Central memory CD8-positive, alpha-beta T cell (primary cell): Measurements from ENCODE around the gene OFD1.

Experiments used
- ATAC-seq: fragments of 150-1000 bp; cut with Tn5 transposase; replicated peaks from 2 replicates; pipeline ENCODE4 v1.10.0; 2022; ENCODE audit warnings: mild to moderate bottlenecking, moderate FRiP score, moderate number of reproducible peaks; ENCODE audit not compliant: poor library complexity, severe bottlenecking; ENCODE audit errors: extremely low read depth
- DNase-seq, 2 donors: peaks; one replicate each; pipeline ENCODE4 v3.0.0; 2021; ENCODE audit warnings: low spot score in 2 of 2
- H3K27ac Mint-ChIP-seq: one replicate; pipeline ENCODE4 v1.8.0; 2022; ENCODE audit warnings: low read depth, mild to moderate bottlenecking, moderate library complexity, mixed read lengths
- H3K27me3 Mint-ChIP-seq: one replicate; pipeline ENCODE4 v1.8.0; 2022; ENCODE audit warnings: mixed read lengths
- H3K36me3 Mint-ChIP-seq: one replicate; pipeline ENCODE4 v1.8.0; 2022; ENCODE audit warnings: mild to moderate bottlenecking, moderate library complexity, mixed read lengths; ENCODE audit not compliant: insufficient read depth
- H3K4me1 Mint-ChIP-seq: one replicate; pipeline ENCODE4 v1.8.0; 2022; ENCODE audit warnings: mixed read lengths
- H3K4me3 Mint-ChIP-seq: one replicate; pipeline ENCODE4 v1.8.0; 2022; ENCODE audit warnings: mild to moderate bottlenecking, moderate library complexity, mixed read lengths
- H3K9me3 Mint-ChIP-seq: one replicate; pipeline ENCODE4 v1.8.0; 2022; ENCODE audit warnings: mixed read lengths

The OFD1 gene

DNA sequence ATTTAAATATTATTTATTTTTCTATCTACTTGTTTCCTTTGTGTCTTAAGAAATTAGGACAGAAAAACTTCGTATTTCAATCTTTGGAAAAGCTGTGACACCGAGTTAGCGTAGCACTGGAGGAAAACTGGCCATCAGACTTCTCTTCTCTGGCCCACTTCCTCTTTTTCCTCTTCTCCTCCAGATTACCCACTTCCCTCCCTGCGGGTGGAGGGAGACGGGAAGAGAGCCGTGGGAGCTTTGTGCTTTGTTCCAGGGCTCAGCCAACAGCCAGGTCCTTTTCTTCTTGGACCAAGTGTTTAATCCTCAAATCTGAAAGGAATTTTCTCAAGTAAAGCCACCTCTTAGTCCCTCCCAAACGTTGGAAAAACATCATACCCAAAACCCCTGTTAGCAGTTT is 29.7 kb downstream of the OFD1 start:
- Mint-ChIP-seq H3K9me3 (no peaks in the 10 kb centered on the region), H3K27ac (peak overlapping the region; percentile 68), H3K36me3 (peaks cover 50% of the 10 kb centered on the region), H3K4me3 (no peak overlapping the region), H3K27me3 (no peaks in the 10 kb centered on the region), H3K4me1 (peaks cover 19% of the 10 kb centered on the region)
- ATAC-seq (no peak), DNase-seq (no peak)

DNA sequence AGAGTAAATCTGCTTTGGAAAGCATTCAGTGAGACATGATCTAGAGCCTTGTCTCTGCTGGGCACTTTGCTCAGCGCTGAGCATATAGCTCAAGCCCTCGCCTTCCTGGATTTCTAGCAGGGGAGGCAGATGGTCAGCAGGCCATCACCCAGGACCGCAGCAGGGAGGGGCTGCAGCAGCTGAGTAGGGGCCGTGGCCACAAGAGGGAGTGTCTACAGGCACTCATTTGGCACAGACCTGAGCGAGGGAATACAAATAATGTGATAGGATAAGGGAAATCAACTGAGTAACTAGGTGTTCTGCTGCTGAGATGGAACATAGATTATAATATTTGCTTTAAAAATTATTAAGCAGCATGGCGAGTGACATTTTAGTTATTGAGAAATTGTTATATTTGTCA is 30.2 kb downstream of the OFD1 start:
- DNase-seq (no peak), ATAC-seq (no peak)
- Mint-ChIP-seq H3K4me1 (peaks cover 19% of the 10 kb centered on the region), H3K27ac (peak overlapping the region; percentile 68), H3K9me3 (no peaks in the 10 kb centered on the region), H3K27me3 (no peaks in the 10 kb centered on the region), H3K36me3 (peaks cover 52% of the 10 kb centered on the region), H3K4me3 (no peak overlapping the region)

DNA sequence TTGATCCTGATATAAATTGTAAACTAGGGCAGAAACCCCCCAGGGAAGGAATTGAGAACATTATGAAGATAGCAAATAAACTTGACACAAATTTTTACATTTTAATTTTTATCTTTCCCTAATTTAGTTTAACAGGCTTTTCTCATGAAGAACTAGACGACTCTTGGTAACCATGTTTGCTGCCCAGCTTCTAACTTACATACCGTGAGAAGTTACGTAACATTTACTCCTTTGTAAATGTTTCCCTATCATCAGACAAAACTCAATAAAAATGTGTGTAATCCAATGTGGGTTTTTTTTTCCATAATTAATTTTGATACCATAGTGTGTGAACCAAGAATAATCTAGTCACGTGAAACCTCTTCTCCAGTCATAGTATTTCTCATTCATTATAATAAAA is 34.4 kb downstream of the OFD1 start:
- H3K27me3 Mint-ChIP-seq, result no peaks in the 10 kb centered on the region
- H3K4me1 Mint-ChIP-seq, result peaks cover 19% of the 10 kb centered on the region
- no peaks in the 10 kb centered on the region for H3K9me3 Mint-ChIP-seq
- H3K27ac Mint-ChIP-seq, result no peak overlapping the region
- no peak for ATAC-seq
- DNase-seq, result no peak
- peaks cover 48% of the 10 kb centered on the region for H3K36me3 Mint-ChIP-seq
- no peak overlapping the region for H3K4me3 Mint-ChIP-seq

DNA sequence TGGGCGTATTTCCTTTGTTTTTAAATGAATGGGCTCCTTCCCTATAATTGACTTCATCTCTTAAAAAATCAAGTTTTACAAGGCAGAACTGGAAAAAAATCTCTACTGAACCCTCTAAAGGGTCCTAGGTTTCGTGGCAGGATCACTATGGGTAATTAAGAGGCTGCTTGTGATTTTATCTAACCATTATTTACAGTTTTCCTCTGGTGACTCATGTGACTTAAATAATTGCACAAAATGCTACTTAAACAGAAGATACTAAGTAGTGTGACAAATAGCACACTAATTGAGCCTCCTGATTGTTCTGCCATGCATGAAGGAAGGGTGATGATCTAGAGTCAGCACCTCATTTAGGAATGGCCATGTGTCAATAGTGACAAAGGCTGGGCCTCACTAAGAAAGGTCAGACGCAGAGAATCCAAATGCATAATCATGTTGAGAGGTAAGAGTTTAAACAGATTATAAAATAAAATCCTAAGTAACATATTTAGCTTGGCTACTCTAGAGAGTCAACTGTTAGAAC is 35.5 kb downstream of the OFD1 start:
- H3K9me3 Mint-ChIP-seq, result no peaks in the 10 kb centered on the region
- H3K27ac Mint-ChIP-seq, result peak overlapping the region; percentile 67
- DNase-seq, result no peak
- peaks cover 19% of the 10 kb centered on the region for H3K4me1 Mint-ChIP-seq
- no peak for ATAC-seq
- no peaks in the 10 kb centered on the region for H3K27me3 Mint-ChIP-seq
- no peak overlapping the region for H3K4me3 Mint-ChIP-seq
- peaks cover 59% of the 10 kb centered on the region for H3K36me3 Mint-ChIP-seq

DNA sequence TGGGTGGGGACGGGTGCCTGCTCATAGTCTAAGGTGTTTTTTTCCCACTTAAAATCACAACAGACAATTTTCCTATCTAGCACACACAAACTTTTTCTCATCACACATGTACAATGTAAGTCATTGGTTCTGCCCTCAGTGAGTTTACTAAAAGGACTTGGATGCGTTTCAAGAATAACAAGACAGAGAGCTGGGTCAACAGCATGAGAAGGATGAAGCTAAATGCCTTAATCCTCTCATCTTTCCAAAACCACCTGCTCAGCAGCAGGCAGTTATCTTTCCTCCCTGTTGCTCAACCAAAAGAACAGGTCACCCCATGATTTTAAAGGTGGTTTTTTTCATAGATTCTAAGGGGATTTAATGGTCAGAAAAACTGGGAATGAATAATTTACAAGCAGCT is 40.1 kb downstream of the OFD1 start:
- Mint-ChIP-seq H3K36me3 (peaks cover 39% of the 10 kb centered on the region), H3K4me1 (no peaks in the 10 kb centered on the region), H3K4me3 (no peak overlapping the region), H3K27me3 (no peaks in the 10 kb centered on the region), H3K9me3 (no peaks in the 10 kb centered on the region), H3K27ac (no peak overlapping the region)
- no peak for ATAC-seq
- no peak for DNase-seq

DNA sequence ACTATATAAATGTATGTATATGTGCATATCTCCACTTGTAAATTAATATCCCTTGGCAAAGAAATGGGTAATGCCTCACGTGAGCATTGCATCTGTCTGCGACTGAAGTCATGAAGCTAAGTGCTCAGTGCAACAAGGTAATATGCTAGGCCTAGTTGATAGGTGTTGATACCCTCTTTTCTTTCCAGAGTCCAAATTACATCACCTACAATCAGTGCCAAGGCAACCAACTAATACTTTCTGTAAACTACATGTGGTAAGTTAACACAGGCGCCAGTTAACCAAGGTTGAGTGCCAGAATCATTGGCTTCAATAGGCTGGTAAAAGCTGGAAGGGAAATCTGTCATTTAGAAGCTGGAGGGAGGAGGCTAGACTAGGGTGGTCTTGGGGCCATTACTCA is 41.3 kb downstream of the OFD1 start:
- ATAC-seq, result no peak
- Mint-ChIP-seq H3K36me3 (peaks cover 32% of the 10 kb centered on the region), H3K9me3 (no peaks in the 10 kb centered on the region), H3K27ac (no peak overlapping the region), H3K4me1 (no peaks in the 10 kb centered on the region), H3K27me3 (no peaks in the 10 kb centered on the region), H3K4me3 (no peak overlapping the region)
- no peak for DNase-seq

DNA sequence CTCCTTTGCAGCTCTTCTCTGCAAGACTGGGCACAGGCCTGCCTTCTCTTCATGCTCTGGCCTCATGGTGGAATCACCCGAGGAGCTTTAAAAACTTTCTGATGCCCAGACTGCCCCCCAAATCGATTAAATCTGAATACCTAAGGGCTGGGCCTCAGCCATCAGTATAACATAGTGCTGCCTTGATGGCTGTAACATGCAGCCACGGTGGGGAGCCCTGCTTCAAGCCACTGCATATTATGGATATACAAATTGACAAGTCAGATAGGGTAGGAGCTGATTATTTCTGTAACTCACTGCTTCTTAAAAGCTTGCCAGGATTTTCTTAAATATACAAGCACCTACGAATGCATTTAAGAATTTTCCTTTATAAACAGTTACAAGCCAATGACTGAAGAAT is 41.8 kb downstream of the OFD1 start:
- no peaks in the 10 kb centered on the region for H3K9me3 Mint-ChIP-seq
- DNase-seq (no peak), ATAC-seq (no peak)

DNA sequence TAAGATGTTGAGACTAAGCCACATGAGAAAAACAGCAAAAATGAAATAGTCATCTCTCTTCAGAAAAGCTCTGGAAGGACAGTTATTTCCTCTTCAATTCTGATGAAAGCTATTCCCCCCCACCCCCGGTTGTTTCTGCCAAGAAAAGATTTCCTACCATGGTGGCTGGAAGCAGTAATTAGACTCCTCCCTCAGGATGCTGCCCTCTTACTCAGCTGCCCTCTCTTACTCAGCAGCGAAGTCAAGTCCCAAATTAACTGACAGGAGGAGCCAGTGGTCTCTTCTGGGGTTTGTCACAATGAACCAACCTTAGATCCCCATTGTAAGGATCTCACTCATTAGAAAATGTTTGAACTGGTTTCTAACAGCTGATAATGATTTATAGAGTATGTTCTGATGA is 44.4 kb downstream of the OFD1 start:
- H3K27ac Mint-ChIP-seq, result no peak overlapping the region
- H3K9me3 Mint-ChIP-seq, result no peaks in the 10 kb centered on the region
- H3K4me1 Mint-ChIP-seq, result no peaks in the 10 kb centered on the region
- DNase-seq (no peak), ATAC-seq (no peak)
- H3K27me3 Mint-ChIP-seq, result no peaks in the 10 kb centered on the region
- H3K4me3 Mint-ChIP-seq, result no peak overlapping the region
- H3K36me3 Mint-ChIP-seq, result peaks cover 15% of the 10 kb centered on the region

More for the DNA sequence above, 41.8 kb downstream of the OFD1 start:
- no peaks in the 10 kb centered on the region for H3K27me3 Mint-ChIP-seq
- H3K36me3 Mint-ChIP-seq, result peaks cover 32% of the 10 kb centered on the region
- no peak overlapping the region for H3K27ac Mint-ChIP-seq
- no peaks in the 10 kb centered on the region for H3K4me1 Mint-ChIP-seq
- no peak overlapping the region for H3K4me3 Mint-ChIP-seq

DNA sequence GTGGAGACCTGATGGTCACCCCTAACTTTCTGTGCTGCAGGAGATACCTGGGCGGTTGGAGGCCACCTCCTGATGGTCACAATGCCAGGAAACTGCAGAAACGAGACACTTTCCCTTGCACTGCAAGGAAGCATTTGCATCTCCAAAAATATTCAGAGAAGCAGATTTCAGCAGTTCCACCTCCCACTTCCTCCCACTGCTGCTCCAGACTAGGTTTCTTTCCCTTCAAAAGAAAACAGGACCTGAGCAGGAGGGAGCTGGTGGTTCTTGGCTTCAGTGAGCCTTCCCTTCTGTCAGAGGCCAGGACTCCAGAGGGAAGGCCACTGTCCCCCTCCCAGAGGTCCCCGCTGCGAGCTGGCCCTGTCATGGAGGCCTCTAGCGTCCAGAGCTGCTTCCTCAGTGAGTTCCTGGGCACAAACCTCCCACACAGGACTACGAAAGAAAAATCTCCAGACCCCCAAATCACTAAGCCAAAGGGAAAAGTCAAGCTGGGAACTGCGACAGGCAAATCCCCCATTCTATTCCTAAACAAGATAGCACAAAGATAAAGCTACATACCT is 46.4 kb downstream of the OFD1 start:
- no peak overlapping the region for H3K4me3 Mint-ChIP-seq
- H3K9me3 Mint-ChIP-seq, result no peaks in the 10 kb centered on the region
- peaks cover 1% of the 10 kb centered on the region for H3K36me3 Mint-ChIP-seq
- no peaks in the 10 kb centered on the region for H3K27me3 Mint-ChIP-seq
- DNase-seq, result no peak
- peak overlapping the region; percentile 2 for H3K27ac Mint-ChIP-seq
- ATAC-seq, result no peak
- no peaks in the 10 kb centered on the region for H3K4me1 Mint-ChIP-seq

DNA sequence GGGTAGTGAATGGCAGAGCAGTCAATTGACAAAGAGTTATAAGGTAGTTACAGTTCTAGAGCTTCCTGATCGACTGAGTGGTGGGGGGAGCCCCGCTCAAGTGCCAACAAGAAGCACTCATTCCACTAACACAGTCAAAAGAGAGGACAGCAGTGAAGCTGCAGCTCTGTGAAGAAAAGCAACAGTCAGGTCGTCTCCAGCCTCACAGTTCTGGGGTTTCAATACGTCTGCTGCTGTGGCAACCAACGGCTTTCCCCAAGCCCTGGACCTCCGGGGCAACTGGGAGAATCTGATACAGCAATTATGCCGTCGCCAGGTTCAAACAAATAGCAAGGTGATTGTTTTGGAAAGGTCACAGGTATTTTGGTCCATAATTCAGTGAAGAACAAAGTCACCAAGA is 51.5 kb downstream of the OFD1 start:
- Mint-ChIP-seq H3K27ac (no peak overlapping the region), H3K4me3 (no peak overlapping the region), H3K27me3 (no peaks in the 10 kb centered on the region), H3K36me3 (no peaks in the 10 kb centered on the region), H3K9me3 (no peaks in the 10 kb centered on the region), H3K4me1 (no peaks in the 10 kb centered on the region)
- ATAC-seq (no peak), DNase-seq (no peak)

DNA sequence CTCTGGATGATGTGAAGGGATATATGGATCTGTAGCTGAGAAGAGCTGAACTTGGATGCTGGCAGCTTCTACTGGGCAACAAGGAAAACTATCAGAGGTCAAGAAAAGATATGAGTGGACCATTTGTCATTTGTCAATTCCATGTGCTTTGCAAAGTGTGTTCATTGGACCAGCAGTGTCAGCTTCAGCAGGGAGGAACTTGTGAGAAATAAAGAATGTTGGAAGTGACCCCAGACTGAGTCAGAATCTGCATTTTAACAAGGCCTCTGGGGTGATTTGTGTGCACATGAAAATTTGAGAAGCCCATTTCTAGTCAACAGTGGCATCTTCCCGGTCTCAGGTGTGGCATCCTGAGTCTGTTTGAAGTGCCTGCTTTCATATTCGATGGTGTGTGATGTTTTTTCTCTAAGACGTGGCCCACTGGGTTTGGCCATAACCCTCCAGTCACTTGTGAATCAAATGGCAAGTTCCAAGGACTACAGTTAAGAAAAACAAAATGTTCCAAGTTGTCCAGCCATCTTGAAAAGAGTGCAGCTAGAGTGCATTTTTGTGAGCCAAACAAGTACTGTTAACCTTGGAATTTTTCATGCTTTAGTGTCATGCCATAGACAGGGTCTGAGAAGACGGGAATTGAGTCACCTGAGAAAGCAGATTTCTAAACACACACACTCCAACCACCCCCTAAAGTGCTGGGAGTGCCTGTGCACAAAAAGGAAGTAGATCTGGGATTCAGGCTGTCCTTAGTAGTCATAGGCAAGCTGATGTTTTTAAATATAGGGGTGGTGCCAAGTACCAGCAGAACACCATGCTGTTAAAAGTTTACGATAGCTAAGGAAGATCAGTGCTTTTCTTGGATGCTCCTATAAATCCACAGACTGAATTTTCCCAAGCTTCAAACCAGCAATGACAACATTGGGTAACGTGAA is 55.9 kb downstream of the OFD1 start:
- Mint-ChIP-seq H3K27ac (no peak overlapping the region), H3K36me3 (no peaks in the 10 kb centered on the region), H3K9me3 (no peaks in the 10 kb centered on the region), H3K27me3 (no peaks in the 10 kb centered on the region), H3K4me1 (no peaks in the 10 kb centered on the region), H3K4me3 (no peak overlapping the region)
- DNase-seq (no peak), ATAC-seq (no peak)

DNA sequence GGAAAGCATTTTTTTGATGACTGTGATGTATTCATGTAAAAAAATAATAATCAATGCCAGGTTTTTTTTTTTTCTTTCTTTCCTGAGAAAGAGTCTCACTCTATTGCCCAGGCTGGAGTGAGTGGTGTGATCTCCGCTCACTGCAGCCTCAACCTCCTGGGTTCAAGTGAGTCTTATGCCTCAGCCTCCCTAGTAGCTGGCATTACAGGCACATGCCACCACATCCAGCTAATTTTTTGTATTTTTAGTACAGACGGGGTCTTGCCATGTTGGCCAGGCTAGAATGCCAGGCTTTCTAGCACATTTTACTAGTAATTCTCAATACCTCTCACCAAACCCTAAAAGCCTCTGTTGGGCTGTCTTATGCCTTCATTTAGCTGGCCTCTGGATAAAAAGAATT is 56.6 kb downstream of the OFD1 start:
- Mint-ChIP-seq H3K27ac (no peak overlapping the region), H3K4me1 (no peaks in the 10 kb centered on the region), H3K9me3 (no peaks in the 10 kb centered on the region), H3K36me3 (no peaks in the 10 kb centered on the region), H3K27me3 (no peaks in the 10 kb centered on the region), H3K4me3 (no peak overlapping the region)
- no peak for ATAC-seq
- DNase-seq, result no peak

DNA sequence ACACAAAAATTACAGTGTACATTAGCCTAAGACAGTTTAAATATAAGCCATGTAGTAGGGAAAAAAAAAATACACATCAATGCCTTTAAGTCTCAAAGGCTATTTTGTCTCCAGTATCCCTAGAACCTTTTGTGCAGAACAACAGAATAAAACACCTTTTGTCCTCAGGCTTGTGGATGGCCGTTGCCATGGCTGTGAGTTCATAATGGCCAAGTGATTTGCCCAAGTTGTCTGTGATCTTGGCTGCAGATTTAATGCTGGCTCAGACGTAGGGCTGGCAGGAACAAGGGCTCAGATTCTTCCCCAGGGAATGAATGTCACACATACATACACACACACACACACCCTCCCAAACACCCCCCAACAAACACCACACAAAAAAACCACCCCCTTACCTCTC is 57.0 kb downstream of the OFD1 start:
- no peaks in the 10 kb centered on the region for H3K36me3 Mint-ChIP-seq
- no peak overlapping the region for H3K27ac Mint-ChIP-seq
- H3K9me3 Mint-ChIP-seq, result no peaks in the 10 kb centered on the region
- no peaks in the 10 kb centered on the region for H3K4me1 Mint-ChIP-seq
- no peak overlapping the region for H3K4me3 Mint-ChIP-seq
- DNase-seq, result no peak
- no peak for ATAC-seq
- no peaks in the 10 kb centered on the region for H3K27me3 Mint-ChIP-seq
